ENCODE data around the gene PRDM16. TPM values are rescaled to one million over a fixed set of nuclear protein-coding genes. Genes with fewer than 3 reads are reported as not detected.

Gene PRDM16
- total and polyA plus RNA-seq, 5 experiments from 2014 or later, result not detected

DNA sequence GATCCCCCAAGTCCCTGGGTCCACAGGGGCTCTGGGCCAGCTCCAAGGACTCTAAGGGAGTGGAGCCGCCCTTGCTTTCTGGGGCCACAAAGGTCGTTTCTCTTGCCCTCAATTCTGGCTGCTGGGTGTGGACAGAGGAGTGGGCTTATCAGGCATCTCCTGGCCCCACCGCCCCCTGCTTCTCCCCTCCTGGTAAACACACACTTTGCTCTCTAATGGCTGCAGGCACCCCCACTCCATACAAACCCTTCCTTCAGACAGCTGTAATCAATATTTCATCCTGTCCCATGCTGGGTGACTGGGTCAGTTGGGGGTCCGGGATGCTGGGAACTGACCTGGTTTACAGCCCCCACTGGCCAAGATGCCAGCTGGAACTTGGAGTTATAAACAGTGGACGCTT is 67.5 kb downstream of the PRDM16 start:
- H3K36me3 Mint-ChIP-seq, result no peaks in the 10 kb centered on the region
- no peak overlapping the region for H3K4me3 Mint-ChIP-seq
- ATAC-seq, result no peak
- peak overlapping the region in 1 of 10 donors; percentile 21 for H3K27ac Mint-ChIP-seq
- POLR2A ChIA-PET, result no interaction called here
- no peak for DNase-seq
- no peaks in the 10 kb centered on the region for H3K9me3 Mint-ChIP-seq
- peaks cover 0 to 8% (median 0%) of the 10 kb centered on the region in 5 donors for H3K27me3 Mint-ChIP-seq
- H3K4me1 Mint-ChIP-seq, result no peaks in the 10 kb centered on the region

DNA sequence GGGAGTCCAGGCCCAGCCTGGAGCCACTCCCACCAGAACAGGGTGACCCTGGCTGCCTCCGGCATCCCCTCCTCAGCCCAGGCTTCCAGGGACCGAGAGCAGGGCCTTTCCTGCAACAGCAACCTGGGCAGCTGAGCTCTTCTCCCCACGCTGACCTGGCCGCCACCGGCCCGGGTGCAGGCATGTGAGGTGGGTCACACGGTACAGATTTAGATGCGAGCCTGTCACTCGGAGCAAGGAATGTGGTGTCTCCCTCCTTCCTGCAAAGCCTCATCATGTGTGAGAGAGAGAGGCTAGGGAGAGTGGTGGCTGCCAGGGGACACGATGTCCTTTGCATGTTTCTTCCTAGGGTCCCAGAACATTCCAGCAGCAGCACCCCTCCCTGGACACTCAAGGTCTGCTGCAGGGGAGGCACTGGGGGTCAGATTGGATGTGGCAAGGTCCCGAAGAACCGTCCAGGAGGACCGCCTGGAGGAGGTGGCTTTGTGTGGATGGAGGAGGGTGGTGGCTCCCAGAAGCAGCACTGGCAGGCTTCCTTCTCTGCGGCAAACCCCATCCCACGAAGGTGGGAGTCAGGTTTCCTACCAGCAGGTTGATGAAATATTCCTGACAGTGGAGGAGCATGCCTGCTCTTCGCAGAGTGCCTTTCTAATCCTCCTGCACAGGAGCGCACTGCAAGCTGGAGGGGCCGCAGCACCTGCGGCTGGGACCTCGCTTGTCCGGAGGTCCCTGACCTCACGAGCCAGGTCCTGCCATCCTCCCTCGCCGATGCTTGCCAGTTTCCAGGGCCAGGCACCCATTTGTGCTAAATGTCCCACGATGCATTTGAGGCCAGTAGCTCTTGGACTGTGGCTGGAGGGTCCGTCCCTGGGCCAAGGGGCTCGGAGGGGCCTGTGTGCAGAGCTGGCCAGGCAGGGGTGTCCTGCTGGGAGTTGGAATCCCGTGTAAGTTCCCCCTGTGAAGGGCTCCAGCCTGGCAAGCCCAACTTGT is 68.4 kb downstream of the PRDM16 start:
- Mint-ChIP-seq H3K4me3 (no peak overlapping the region), H3K4me1 (peaks cover 0 to 2% (median 0%) of the 10 kb centered on the region in 4 donors), H3K27ac (no peak overlapping the region), H3K27me3 (peaks cover 0 to 8% (median 0%) of the 10 kb centered on the region in 5 donors), H3K36me3 (no peaks in the 10 kb centered on the region), H3K9me3 (no peaks in the 10 kb centered on the region)
- POLR2A ChIA-PET, result no interaction called here
- no peak for DNase-seq
- no peak for ATAC-seq

DNA sequence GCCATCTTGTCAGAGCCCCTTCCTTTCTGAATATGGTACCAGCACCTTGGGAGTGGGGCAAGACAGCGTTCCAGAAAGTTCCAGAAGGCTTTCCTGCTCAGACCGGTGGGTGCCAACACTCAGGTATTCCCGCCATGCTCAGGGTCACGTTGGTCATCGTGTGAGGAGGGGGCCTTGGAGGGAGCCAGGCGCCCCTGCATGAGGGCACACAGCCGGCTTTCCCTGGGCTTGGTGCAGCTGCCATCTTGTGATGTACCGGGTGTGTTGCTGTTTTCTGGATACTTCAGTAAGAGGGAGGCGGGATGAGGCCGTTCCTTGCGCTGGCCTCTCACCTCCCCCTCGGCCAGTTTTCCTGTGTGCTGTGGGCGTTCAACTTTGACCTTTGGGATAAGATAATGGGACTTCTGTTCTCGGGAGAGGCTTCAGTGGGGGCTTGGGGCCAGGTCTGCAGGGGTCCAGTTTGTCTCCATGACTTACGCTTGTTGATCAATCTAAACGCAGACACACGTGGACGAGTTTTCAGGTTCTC is 69.7 kb downstream of the PRDM16 start:
- ATAC-seq (no peak), DNase-seq (no peak)
- Mint-ChIP-seq H3K36me3 (no peaks in the 10 kb centered on the region), H3K4me1 (peaks cover 0 to 2% (median 0%) of the 10 kb centered on the region in 4 donors), H3K4me3 (no peak overlapping the region), H3K9me3 (no peaks in the 10 kb centered on the region), H3K27ac (no peak overlapping the region), H3K27me3 (peaks cover 0 to 4% (median 0%) of the 10 kb centered on the region in 5 donors)
- POLR2A ChIA-PET, result no interaction called here

DNA sequence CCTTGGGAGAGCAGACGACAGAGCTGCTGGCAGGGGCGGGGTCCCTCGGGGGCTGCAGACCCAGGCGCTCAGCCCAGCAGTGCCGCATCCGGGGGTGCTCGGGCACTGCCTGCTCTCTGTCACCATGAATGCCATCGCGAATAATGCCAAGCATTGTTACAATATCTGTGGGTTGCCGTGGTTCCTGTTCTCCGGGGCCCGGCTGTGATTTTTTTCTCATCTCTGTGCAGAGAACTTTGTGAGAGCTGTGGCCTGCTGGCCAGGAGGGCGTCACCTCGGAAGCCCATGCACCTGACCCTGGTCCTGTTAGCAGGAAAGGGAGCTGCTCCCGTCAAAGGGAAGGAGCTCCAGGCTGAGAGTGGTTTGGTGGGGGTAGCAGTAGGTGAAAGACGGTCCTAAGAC is 70.4 kb downstream of the PRDM16 start:
- H3K9me3 Mint-ChIP-seq, result no peaks in the 10 kb centered on the region
- POLR2A ChIA-PET, result no interaction called here
- H3K4me1 Mint-ChIP-seq, result peaks cover 0 to 2% (median 0%) of the 10 kb centered on the region in 4 donors
- no peak for ATAC-seq
- no peak overlapping the region for H3K27ac Mint-ChIP-seq
- no peak for DNase-seq
- no peak overlapping the region for H3K4me3 Mint-ChIP-seq
- peaks cover 0 to 4% (median 0%) of the 10 kb centered on the region in 5 donors for H3K27me3 Mint-ChIP-seq
- H3K36me3 Mint-ChIP-seq, result no peaks in the 10 kb centered on the region

DNA sequence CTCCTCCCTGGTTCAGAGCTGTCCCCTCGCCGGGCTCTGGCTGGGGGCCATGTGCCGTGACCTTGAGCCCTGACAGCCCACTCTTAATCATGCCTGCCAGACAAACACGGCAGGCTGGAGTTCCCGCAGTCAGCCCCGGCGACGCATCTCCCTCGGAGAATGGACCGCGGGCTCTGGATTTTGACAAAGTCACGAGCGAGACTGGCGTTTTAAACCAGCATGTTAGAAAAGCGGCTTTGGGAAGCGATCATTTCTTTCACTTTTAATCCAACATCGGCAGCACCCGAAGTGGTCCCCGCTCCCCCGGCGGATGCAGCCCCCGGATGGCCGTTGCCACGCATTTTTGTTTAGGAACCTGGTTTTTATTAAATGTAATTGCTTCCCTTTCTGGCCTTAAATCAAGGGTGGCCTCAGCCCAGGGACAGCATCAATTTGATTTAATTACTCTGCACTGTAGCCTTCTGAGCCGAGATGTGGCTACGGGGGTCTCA is 70.9 kb downstream of the PRDM16 start:
- H3K27me3 Mint-ChIP-seq, result peaks cover 0 to 4% (median 0%) of the 10 kb centered on the region in 5 donors
- no peaks in the 10 kb centered on the region for H3K36me3 Mint-ChIP-seq
- ATAC-seq (no peak), DNase-seq (no peak)
- H3K27ac Mint-ChIP-seq, result no peak overlapping the region
- POLR2A ChIA-PET, result no interaction called here
- H3K4me1 Mint-ChIP-seq, result peaks cover 0 to 2% (median 0%) of the 10 kb centered on the region in 4 donors
- H3K4me3 Mint-ChIP-seq, result no peak overlapping the region
- no peaks in the 10 kb centered on the region for H3K9me3 Mint-ChIP-seq

DNA sequence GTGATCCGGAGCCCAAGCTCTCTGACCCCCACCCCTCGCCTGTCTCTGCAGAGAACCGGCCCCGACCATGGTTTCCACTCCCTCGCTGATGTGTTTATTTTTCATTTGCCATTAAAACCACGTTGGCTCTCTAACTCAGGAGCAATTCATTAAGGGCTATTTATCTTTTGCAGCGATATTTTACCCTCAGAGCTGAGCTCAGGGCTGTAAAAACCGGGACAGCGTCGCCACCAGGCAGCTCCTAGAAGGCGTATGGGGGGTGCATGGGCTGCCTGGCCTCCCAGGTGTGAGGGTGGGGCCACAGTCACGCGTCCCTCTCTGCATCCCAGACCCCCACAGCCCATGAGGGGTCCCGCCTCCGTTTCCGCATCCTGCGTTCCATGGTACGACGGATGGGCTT is 71.4 kb downstream of the PRDM16 start:
- POLR2A ChIA-PET, result no interaction called here
- Mint-ChIP-seq H3K9me3 (no peaks in the 10 kb centered on the region), H3K4me1 (peaks cover 0 to 2% (median 0%) of the 10 kb centered on the region in 4 donors), H3K27me3 (peaks cover 0 to 4% (median 0%) of the 10 kb centered on the region in 5 donors), H3K4me3 (no peak overlapping the region), H3K27ac (no peak overlapping the region), H3K36me3 (no peaks in the 10 kb centered on the region)
- DNase-seq, result no peak
- ATAC-seq, result no peak

DNA sequence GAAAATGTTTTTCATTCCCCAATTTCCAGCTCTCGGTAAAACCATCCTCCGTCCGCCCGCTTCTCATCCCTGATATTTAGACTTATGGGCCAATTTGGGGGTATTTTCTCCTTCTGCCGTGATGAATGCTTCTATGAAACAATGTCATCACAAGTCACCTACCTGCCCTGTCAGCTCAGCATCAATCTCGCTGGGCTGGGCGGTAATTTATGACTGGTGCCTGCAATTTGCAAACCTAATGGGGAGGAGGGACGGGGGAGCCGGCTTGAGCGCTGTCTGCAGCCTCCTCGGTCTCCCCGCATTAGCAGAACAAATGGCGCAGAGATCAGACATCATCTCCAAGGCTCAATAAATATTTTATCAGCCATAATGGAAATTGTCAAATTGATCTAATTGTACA is 72.1 kb downstream of the PRDM16 start:
- Mint-ChIP-seq H3K4me1 (peaks cover 0 to 2% (median 0%) of the 10 kb centered on the region in 4 donors), H3K27me3 (peaks cover 0 to 4% (median 0%) of the 10 kb centered on the region in 5 donors), H3K27ac (no peak overlapping the region), H3K9me3 (no peaks in the 10 kb centered on the region), H3K4me3 (no peak overlapping the region), H3K36me3 (no peaks in the 10 kb centered on the region)
- ATAC-seq (no peak), DNase-seq (no peak)
- POLR2A ChIA-PET, result no interaction called here

DNA sequence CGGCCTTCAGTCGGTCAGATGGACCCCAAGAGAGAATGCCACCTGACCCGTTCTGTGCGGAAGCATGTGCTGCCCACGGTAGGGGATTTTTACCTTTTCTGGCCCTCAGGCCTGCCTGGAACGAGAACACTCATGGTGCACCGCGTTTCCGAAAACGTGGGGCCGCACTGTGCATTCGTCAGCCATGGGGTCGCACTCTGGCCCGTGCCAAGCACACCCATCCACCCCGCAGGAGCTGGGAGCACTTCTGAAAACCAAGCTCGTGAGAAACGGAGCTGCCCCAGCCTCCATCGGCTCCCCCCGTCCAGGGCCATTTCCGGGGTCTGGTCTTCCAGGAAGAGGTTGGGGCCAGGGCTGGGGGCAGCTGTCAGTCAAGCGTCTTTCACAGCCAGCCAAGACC is 72.8 kb downstream of the PRDM16 start:
- H3K4me3 Mint-ChIP-seq, result no peak overlapping the region
- H3K9me3 Mint-ChIP-seq, result no peaks in the 10 kb centered on the region
- DNase-seq (no peak), ATAC-seq (no peak)
- no peak overlapping the region for H3K27ac Mint-ChIP-seq
- POLR2A ChIA-PET, result no interaction called here
- H3K27me3 Mint-ChIP-seq, result peaks cover 0 to 1% (median 0%) of the 10 kb centered on the region in 5 donors
- H3K4me1 Mint-ChIP-seq, result peaks cover 0 to 3% (median 1%) of the 10 kb centered on the region in 4 donors
- H3K36me3 Mint-ChIP-seq, result no peaks in the 10 kb centered on the region

DNA sequence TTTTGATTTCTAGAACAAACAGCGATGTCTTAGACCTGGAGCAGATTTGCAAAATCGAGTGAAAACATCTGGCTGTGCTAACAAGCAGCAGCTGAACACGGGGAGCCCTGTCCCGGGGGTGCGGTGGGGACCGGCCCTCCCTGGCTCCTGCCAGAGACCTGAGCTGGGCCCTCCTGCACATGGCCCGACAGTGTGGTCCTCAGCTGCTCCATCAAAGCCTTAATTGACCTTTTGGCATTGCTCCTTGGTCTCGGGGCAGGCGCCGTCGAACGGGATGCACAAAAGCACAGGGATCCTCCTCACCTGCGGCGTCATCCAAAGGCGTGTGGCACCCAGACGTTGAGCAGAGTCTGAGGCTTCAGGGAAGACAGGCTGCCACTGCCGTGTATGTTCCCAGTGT is 73.2 kb downstream of the PRDM16 start:
- Mint-ChIP-seq H3K9me3 (no peaks in the 10 kb centered on the region), H3K27ac (no peak overlapping the region), H3K4me3 (no peak overlapping the region), H3K4me1 (peaks cover 0 to 3% (median 1%) of the 10 kb centered on the region in 4 donors), H3K27me3 (no peaks in the 10 kb centered on the region), H3K36me3 (no peaks in the 10 kb centered on the region)
- DNase-seq, result no peak
- POLR2A ChIA-PET, result no interaction called here
- no peak for ATAC-seq

DNA sequence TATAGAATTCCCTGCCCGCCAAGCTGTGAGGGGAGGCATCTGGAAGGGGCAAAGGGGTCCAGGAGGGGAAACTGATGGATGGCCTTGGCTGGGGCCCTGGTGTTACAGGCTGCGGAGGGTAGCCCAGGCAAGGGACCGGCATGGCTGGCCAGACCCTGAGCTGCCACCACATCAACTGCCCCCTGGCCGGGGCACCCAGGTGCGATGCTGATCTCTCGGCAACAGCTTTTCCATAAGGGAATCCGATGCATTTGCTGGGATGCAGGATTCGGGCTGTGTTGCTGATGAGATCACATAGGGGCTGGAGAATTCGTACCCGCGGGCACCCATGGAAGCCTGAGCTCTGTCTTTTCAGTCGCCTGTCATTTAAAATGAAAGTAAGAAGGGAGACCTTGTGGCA is 73.7 kb downstream of the PRDM16 start:
- Mint-ChIP-seq H3K27ac (no peak overlapping the region), H3K4me3 (no peak overlapping the region), H3K27me3 (no peaks in the 10 kb centered on the region), H3K4me1 (peaks cover 0 to 3% (median 1%) of the 10 kb centered on the region in 4 donors), H3K9me3 (no peaks in the 10 kb centered on the region), H3K36me3 (no peaks in the 10 kb centered on the region)
- ATAC-seq (no peak), DNase-seq (no peak)
- POLR2A ChIA-PET, result no interaction called here

DNA sequence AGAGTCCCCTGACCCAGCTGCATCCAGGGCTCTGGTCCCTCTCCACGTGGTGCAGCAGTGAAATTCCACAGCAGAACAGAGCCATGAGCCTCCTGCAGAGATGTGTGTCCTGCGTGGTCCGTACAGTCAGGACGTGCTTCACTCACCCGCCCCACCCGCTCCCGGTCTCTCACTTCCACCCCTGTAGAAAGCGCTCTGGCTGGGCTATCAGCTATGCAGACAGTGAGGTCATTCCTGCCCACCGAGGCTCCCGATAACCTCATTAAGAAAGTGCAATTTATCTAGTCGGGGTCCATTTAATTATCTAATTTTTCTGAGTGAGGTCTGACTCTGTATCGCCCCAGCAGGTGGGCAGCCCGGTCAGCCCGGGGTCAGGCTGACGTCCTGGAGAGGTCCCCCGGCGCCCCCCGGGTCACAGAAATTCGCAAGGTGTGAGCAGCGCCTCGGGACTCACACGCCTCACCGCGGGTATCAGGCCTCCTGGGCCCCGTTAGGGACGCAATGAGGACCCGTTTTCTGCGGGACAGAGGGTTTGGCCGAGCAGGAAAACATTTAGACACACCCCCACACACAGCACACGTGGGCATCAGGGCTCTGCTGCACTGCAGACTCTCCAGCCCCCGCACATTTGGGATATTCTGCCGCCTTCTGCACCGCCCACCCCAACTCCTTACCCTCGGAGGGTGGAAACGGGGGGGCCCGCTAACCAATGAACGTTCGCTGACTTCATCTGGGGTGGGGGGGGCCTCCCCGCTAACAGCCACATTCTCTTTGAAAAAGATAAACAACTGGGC is 76.7 kb downstream of the PRDM16 start:
- DNase-seq (no peak), ATAC-seq (no peak)
- no peak overlapping the region for H3K27ac Mint-ChIP-seq
- no peaks in the 10 kb centered on the region for H3K9me3 Mint-ChIP-seq
- peaks cover 0 to 3% (median 1%) of the 10 kb centered on the region in 4 donors for H3K4me1 Mint-ChIP-seq
- H3K4me3 Mint-ChIP-seq, result no peak overlapping the region
- POLR2A ChIA-PET, result no interaction called here
- peaks cover 0 to 1% (median 0%) of the 10 kb centered on the region in 5 donors for H3K27me3 Mint-ChIP-seq
- H3K36me3 Mint-ChIP-seq, result no peaks in the 10 kb centered on the region

DNA sequence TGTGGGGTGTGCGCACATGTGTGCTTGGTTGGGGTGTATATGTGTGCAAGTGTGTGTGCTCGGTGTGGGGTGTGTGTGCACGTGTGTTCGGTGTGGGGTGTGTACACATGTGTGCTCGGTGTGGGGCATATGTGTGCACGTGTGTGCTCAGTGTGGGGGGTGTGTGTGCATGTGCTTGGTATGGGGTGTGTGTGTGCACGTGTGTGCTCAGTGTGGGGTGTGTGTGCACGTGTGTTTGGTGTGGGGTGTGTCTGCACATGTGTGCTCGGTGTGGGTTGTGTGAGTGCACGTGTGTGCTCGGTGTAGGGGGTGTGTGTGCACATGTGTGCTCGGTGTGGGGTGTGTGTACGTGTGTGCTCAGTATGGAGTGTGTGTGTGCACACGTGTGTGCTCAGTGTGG is 77.5 kb downstream of the PRDM16 start:
- POLR2A ChIA-PET, result no interaction called here
- ATAC-seq (no peak), DNase-seq (no peak)
- Mint-ChIP-seq H3K4me3 (no peak overlapping the region), H3K9me3 (no peaks in the 10 kb centered on the region), H3K27ac (no peak overlapping the region), H3K27me3 (peaks cover 0 to 3% (median 0%) of the 10 kb centered on the region in 5 donors), H3K36me3 (no peaks in the 10 kb centered on the region), H3K4me1 (peaks cover 0 to 3% (median 1%) of the 10 kb centered on the region in 4 donors)

DNA sequence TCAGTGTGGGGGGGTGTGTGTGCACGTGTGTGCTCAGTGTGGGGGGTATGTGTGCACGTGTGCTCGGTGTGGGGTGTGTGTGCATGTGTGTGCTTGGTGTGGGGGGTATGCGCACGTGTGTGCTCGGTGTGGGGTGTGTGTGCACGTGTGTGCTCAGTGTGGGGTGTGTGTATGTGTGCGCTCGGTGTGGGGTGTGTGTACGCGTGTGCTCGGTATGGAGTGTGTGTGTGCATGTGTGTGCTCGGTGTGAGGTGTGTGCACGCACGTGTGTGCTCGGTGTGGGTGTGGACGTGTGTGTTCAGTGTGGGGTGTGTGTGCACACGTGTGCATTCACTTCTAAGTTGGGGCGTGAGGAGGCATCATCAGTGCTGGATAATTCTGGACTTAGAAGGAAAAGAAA is 77.9 kb downstream of the PRDM16 start:
- no peak for ATAC-seq
- H3K36me3 Mint-ChIP-seq, result no peaks in the 10 kb centered on the region
- H3K4me3 Mint-ChIP-seq, result no peak overlapping the region
- H3K27me3 Mint-ChIP-seq, result peaks cover 0 to 6% (median 0%) of the 10 kb centered on the region in 5 donors
- DNase-seq, result no peak
- no peak overlapping the region for H3K27ac Mint-ChIP-seq
- POLR2A ChIA-PET, result no interaction called here
- H3K9me3 Mint-ChIP-seq, result no peaks in the 10 kb centered on the region
- H3K4me1 Mint-ChIP-seq, result peaks cover 0 to 3% (median under 1%) of the 10 kb centered on the region in 4 donors

Data from naive thymus-derived CD8-positive, alpha-beta T cell (primary cell).